HL-60 (cell line): ENCODE data around the gene TAPBP.

Experiments used
- CTCF ChIP-seq: IDR thresholded peaks from one replicate; pipeline ENCODE4 v1.5.1; 2011; ENCODE audit warnings: low read length, control low read depth, inconsistent platforms; ENCODE audit not compliant: insufficient read depth
- POLR2AphosphoS5 ChIP-seq: IDR thresholded peaks from 2 replicates; pipeline ENCODE4 v1.6.1; 2012; ENCODE audit warnings: low read depth

GRCh38 chr6:33290459-33290858 is 23.4 kb downstream of the TAPBP start:
- TF ChIP-seq CTCF (no peak), POLR2AphosphoS5 (no peak)
